Measurements from ENCODE around the gene OR12D2.

GRCh38 chr6:29424575-29424974 is 29.1 kb downstream of the OR12D2 start:
- no peak for TF ChIP-seq CTCF (conservative IDR thresholded peaks at IDR 0.05; ENCODE audit: low read length)
- TF ChIP-seq EZH2phosphoT487 (IDR thresholded peaks at IDR 0.05; ENCODE audit: borderline replicate concordance, low read depth, low read length) = no peak
